GM13977 (cell line): ENCODE measurements around the gene NRXN2.

Experiments used
- DNase-seq: peaks from one replicate; pipeline ENCODE4 v3.0.0; 2012; ENCODE audit warnings: low spot score
- CTCF ChIP-seq: IDR thresholded peaks from 2 replicates; pipeline ENCODE4 v1.5.1; 2012; ENCODE audit warnings: mild to moderate bottlenecking, control low read depth; ENCODE audit not compliant: insufficient read depth; ENCODE audit errors: extremely low read depth, missing control alignments
- in situ Hi-C: fragments of 300-500 bp; cut with MboI; formaldehyde crosslinking; loops from one replicate; pipeline ENCODE4 v1.12.0; 2022; ENCODE audit warnings: low sequenced_read_pairs, low pct_unique_long_range_greater_than_20kb, mixed read lengths, inconsistent platforms; ENCODE audit not compliant: unreplicated experiment

Gene NRXN2

GRCh38 chr11:64660205-64660604 is 62.8 kb downstream of the NRXN2 start:
- no peak for DNase-seq
- in situ Hi-C loops, result no loop called here
- TF ChIP-seq CTCF, result no peak

- in situ Hi-C loops, result no loop called here
- DNase-seq, result no peak
- TF ChIP-seq CTCF, result no peak
These were observed 63.4 kb downstream of the NRXN2 start for GRCh38 chr11:64659417-64660144.

GRCh38 chr11:64658265-64658664 is 64.7 kb downstream of the NRXN2 start:
- in situ Hi-C loops, result no loop called here
- TF ChIP-seq CTCF, result no peak
- DNase-seq, result no peak

- in situ Hi-C loops, result no loop called here
- TF ChIP-seq CTCF, result no peak
- no peak for DNase-seq
These were observed 66.1 kb downstream of the NRXN2 start for GRCh38 chr11:64656862-64657261.

GRCh38 chr11:64655941-64656601 is 66.9 kb downstream of the NRXN2 start:
- in situ Hi-C loops, result no loop called here
- no peak for DNase-seq
- no peak for TF ChIP-seq CTCF

GRCh38 chr11:64654958-64655541 is 67.9 kb downstream of the NRXN2 start:
- TF ChIP-seq CTCF, result no peak
- in situ Hi-C loops, result no loop called here
- no peak for DNase-seq
